Right lung (tissue), 10 donors: ENCODE measurements around the gene ZBTB22. TPM values are rescaled to one million over a fixed set of nuclear protein-coding genes. Genes with fewer than 3 reads are reported as not detected.
"Not testable (repeated sequence)": the region's sequence is repeated elsewhere in the genome, so short reads cannot be mapped to it uniquely, and the experiment has no call there.

Source experiments
- DNase-seq, 2 donors: peaks; one replicate each; pipeline ENCODE4 v3.0.0-alpha.2; 2013
- long read RNA-seq, 8 donors: transcript quantifications; one replicate each; lab custom pipeline, GENCODE V29; 2026
- polyA plus RNA-seq, 5 donors: library from polyadenylated mRNA; unstranded; fragments of 120-200 nt; gene quantifications; one replicate each; pipeline versions ENCODE4 v1.2.1 to v1.2.3, GENCODE V29; 2013; ENCODE audit warnings: inconsistent platforms in 1 of 5, low replicate concordance in 1 of 5; ENCODE audit not compliant: insufficient read length in 5 of 5, insufficient read depth in 1 of 5

Gene ZBTB22
- 10 to 100 TPM; 22.3 to 28.0 (median 24.5) TPM for polyA plus RNA-seq
- long read RNA-seq, donor 1, transcript ZBTB22-208 (2 exons, 2,651 nt), result major isoform, 22 of 22 reads
- long read RNA-seq, donor 1, partial matches to known transcripts, result 0 of 22 reads
- long read RNA-seq, donor 1, other reads (novel, unspliced or antisense), result 0 of 22 reads
- long read RNA-seq, donor 2, transcript ZBTB22-208 (2 exons, 2,651 nt), result major isoform, 17 of 17 reads
- long read RNA-seq, donor 2, partial matches to known transcripts, result 0 of 17 reads
- long read RNA-seq, donor 2, other reads (novel, unspliced or antisense), result 0 of 17 reads
- long read RNA-seq, donor 3, transcript ZBTB22-208 (2 exons, 2,651 nt), result major isoform, 16 of 16 reads
- long read RNA-seq, donor 3, partial matches to known transcripts, result 0 of 16 reads
- long read RNA-seq, donor 3, other reads (novel, unspliced or antisense), result 0 of 16 reads
- long read RNA-seq, donor 4, transcript ZBTB22-208 (2 exons, 2,651 nt), result major isoform, 8 of 23 reads
- long read RNA-seq, donor 4, partial matches to known transcripts, result 15 of 23 reads
- long read RNA-seq, donor 4, other reads (novel, unspliced or antisense), result 0 of 23 reads
- long read RNA-seq, donor 5, transcript ZBTB22-208 (2 exons, 2,651 nt), result major isoform, 11 of 11 reads
- long read RNA-seq, donor 5, partial matches to known transcripts, result 0 of 11 reads
- long read RNA-seq, donor 5, other reads (novel, unspliced or antisense), result 0 of 11 reads
- long read RNA-seq, donor 6, transcript ZBTB22-208 (2 exons, 2,651 nt), result major isoform, 14 of 14 reads
- long read RNA-seq, donor 6, partial matches to known transcripts, result 0 of 14 reads
- long read RNA-seq, donor 6, other reads (novel, unspliced or antisense), result 0 of 14 reads
- long read RNA-seq, donor 7, transcript ZBTB22-208 (2 exons, 2,651 nt), result major isoform, 8 of 8 reads
- long read RNA-seq, donor 7, partial matches to known transcripts, result 0 of 8 reads
- long read RNA-seq, donor 7, other reads (novel, unspliced or antisense), result 0 of 8 reads
- long read RNA-seq, donor 8, partial matches to known transcripts, result 0 of 3 reads
- long read RNA-seq, donor 8, other reads (novel, unspliced or antisense), result 0 of 3 reads

DNA sequence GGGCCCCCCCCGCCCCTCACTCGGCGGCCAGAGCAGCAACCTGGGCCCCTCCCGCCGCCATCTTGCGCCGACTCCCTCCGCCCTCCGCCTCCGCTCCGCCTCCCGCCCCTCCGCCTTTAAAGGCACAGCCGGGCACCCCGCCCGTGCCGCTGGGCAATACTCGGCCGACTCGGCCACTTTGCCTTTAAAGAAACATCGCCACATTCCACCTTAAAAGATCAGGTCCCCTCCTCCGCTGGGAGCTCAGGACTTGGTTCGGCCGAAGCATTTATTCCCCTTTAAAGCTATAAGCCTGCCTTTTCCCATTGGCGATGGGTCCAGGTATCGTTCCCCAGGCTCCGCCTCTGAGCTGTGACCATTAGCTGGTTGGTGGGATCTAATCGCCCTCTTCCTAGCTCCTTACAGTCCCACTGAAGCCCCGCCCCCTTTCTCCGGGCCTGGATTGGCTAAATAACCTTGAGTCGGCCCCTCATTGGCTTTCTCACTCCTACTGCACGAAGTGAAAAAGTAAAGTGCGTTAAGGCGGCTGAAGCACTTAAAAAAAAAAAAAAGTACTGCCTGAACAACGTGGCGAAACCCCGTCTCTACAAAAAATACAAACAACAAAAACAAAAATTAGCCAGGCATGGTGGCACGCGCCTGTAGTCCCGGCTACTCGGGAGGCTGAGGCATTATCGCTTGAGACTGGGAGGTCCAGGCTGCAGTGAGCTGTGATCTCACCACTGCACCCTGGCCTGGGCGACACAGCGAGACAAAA, at the start of gene ZBTB22:
TSS of gene ZBTB22 (minus strand) at position 76 of the 757 bp plus-strand sequence. CDS start 828 bp downstream, outside the sequence.
- peak; percentile 97 to 98 for DNase-seq

GRCh38 chr6:33367009-33367714, 49.6 kb upstream of the ZBTB22 start:
- no peak for DNase-seq

GRCh38 chr6:33365206-33365971, 47.8 kb upstream of the ZBTB22 start:
- DNase-seq, result not testable (repeated sequence)

DNA sequence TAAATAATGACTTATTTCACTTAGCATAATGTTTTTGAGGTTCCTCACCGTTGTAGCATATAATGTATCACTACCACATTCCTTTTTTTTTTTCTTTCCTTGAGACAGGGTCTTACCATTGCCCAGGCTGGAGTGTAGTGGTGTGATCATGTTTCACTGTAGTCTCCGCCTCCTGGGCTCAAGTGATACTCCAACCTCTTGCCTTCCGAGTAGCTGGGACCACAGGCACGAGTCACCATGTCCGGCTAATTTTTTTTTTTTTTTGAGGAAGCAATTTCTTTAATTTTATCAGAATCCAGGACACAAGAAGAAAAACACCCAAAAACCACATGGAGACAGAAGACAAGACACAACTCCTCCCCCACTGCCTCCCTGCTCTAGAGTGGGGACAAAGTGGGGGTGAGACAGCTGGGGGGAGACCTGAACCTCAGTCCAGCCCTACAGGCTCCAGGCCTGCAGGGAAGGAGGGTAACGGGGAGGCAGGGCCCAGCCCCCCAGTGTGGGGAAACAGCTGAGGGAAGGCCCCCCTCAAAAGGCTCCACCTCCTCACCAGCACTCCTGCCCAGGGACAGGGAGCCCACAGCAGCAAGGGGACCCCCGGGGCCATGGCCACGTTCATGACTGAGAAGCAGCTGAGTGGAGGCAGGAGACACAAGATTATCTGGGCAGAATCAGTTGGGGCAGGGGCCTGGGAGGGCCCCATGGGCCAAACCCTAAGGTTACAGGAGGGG, 47.1 kb upstream of the ZBTB22 start:
- DNase-seq, result peak; percentile 60 to 63

DNA sequence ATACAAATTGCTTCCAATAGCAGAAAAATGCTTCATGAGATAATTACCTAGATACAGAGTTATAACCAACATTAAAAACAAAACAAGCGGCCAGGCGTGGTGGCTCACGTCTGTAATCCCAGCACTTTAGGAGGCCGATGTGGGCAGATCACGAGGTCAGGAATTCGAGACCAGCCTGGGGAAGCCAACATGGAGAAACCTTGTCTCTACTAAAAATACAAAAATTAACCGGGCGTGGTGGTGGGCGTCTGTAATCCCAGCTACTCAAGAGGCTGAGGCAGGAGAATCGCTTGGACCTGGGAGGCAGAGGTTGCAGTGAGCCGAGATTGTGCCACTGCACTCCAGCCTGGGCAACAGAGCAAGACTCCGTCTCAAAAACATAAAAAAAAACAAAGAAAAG, 45.9 kb upstream of the ZBTB22 start:
- DNase-seq, result not testable (repeated sequence)

DNA sequence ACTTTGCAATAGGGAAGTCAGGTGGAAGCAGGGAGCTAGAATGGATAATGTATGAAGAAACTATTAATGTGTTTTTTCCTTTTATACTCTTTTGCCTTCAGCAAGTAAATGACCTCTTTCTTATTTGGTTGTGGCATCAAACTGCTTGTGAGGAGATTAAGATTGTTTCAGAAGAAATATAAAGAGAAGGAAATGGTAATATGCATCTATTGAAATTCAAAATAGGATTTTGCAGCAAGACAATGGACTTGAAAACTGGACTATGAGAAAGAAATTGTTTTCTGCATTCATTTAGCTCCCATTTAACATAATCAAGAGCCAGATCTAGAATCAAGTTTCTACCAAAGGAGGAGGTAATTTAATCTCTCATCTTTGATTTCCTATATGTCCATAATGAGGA, 41.8 kb upstream of the ZBTB22 start:
- no peak for DNase-seq

- not testable (repeated sequence) for DNase-seq
Measured at GRCh38 chr6:33357160-33357871, 39.8 kb upstream of the ZBTB22 start.

DNA sequence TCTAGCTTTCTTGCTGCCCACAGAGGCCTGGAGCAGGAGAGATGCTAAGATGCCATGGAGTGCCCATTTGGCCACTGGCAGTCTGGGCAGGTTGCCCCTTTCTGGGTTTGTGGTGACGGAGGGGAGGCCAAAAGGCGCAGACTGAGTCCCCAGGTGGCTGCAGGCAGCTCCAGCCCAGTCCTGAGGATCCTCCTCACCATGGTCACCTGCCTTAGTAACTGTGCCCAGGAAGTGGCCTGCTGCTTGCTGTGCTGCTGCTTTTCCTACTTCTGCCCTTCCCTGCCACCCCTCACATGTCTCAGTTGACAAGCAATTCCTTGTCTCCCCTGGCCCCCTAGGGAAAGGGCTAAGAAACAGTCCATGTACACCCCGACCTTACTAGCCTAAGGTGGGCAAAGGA, 38.8 kb upstream of the ZBTB22 start:
- no peak for DNase-seq

DNA sequence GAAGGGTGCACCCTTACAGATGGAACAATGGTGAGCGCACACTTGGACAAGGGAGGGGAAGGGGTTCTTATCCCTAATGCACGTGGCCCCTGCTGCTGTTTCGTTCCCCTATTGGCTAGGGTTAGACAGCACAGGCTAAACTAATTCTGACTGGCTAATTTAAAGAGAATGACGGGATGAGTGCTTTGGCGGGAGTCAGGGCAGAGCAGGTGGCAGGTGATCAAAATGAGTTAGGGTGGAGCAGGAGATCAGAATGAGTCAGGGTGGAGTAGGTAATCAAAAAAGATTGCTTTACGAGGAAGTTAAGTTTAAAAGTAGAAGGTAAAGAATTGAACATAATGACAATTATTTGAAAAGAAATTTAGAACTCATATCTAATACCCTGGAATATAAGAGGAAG, 38.3 kb upstream of the ZBTB22 start:
- DNase-seq, result not testable (repeated sequence)

- no peak for DNase-seq
Measured at GRCh38 chr6:33347816-33348215, 30.3 kb upstream of the ZBTB22 start.

DNA sequence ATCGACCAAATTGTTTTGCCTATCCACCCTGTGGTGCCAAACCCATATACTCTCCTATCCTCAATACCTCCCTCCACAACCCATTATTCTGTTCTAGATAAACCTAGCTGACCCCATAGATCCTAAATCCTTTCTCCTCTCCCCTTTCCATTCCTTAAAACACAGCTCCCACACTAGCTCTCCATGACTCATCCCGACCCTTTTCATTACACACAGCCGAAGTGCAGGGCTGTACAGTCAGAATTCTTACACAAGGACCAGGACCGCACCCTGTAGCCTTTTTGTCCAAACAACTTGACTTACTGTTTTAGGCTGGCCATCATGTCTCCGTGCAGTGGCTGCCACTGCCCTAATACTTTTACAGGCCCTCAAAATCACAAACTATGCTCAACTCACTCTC, 29.4 kb upstream of the ZBTB22 start:
- DNase-seq, result not testable (repeated sequence)

DNA sequence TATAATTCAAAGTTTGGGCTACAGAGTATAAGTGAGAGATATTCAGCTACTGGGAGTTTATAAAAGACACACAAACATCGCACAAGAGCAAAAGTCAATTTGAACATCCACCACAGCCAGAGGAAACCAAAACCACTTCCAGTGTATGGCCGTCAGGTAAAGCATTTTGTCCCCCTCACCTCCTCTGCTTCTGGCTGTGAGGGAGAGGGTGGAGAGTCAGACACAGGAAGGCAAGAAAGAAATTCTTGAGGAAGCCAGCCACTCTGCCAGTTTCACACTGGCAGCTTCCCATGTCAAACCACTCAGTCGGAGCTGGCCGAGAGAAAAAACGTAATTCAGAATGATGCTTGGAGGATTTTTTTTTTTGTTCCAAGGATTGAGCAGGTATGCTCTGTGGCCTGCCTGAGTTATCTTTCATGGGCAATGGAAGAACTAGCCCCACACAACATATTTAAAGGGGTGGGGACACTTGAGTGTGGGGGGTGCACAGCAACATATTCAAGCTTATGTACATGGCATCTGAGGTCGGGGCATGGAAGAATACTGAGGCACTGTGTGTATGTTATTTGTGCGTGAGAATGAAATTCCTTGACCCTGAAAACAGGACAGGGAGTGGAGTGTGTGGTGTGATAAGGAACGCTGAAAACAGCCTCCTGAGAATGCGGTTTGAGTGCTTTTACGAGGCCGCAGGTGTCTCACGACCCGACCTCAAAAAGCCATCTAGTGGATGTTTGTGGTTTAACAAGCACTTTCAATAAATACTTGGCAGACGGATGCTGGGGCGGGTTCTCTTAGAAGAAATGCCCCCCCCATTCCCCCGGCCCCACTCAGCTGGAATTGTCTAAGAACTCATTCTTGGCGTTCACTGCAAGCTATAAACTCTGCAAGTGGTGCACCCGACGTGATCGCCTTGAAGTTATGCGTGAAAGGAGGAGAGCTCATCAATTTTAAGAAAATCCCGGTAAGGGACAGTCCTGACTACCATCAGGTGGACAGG, 27.5 kb upstream of the ZBTB22 start:
- DNase-seq, result peak; percentile 68

DNA sequence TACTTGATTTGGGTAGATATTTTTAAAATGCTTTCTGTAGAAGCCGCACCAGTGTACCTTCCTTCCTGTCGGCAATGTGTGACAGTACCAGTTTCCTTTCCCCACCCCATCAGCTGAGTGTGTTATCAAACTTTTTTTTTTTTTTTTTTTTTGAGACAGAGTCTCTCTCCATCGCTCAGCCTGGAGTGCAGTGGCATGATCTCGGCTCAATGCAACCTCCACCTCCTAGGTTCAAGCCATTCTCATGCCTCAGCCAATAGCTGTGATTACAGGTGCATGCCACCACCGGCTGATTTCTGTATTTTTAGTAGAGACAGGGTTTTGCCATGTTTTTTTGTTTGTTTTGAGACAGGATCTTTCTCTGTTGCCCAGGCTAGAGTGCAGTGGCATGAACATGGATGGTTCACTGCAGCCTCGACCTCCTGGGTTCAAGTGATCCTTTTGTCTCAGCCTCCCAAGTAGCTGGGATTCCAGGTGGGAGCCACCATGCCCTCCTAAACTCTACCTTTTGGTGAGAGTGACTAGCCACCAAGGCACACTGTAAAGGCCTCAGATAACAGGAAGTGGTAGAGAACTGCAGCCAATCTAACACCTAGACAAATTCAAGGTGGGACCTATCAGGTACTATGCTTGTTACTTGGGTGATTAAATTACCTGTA, 26.5 kb upstream of the ZBTB22 start:
- DNase-seq, result no peak

GRCh38 chr6:33343606-33343952, 26.0 kb upstream of the ZBTB22 start:
- not testable (repeated sequence) for DNase-seq

GRCh38 chr6:33339193-33339592, 21.6 kb upstream of the ZBTB22 start:
- DNase-seq, result no peak

GRCh38 chr6:33336495-33336894, 19.0 kb upstream of the ZBTB22 start:
- no peak for DNase-seq

DNA sequence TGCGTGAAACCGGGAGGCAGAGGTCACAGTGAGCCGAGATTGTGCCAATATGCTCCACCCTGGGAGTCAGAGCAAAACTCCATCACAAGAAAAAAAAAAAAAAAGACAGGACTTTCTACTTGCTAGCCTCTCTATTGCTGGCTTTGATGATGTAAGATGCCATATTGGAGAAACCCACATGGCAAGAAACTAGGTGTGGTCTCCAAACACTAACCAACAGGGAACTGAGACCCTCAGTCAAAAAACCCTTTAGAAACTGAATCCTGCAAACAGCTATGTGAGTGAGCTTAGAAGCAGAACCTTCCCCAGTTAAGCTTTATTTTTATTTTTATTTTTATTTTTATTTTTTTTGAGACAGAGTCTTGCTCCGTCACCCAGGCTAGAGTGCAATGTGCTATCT, 18.4 kb upstream of the ZBTB22 start:
- DNase-seq, result no peak
